K562 (cell line): ENCODE data around the gene CEACAM18. TPM values are rescaled to one million over a fixed set of nuclear protein-coding genes. Genes with fewer than 3 reads are reported as not detected.

Source experiments
- CBX5 ChIP-seq: IDR thresholded peaks from 2 replicates; pipeline ENCODE4 v1.6.1; 2014; ENCODE audit warnings: low read depth, borderline replicate concordance
- CHCHD3 ChIP-seq: fragments of 250-450 bp; sonication (Bioruptor Pico); IDR thresholded peaks from 2 replicates; pipeline ENCODE4 v2.1.2; 2022; ENCODE audit warnings: mild to moderate bottlenecking
- E2F5 ChIP-seq: sonication (generic); formaldehyde crosslinking; IDR thresholded peaks from 2 replicates; pipeline ENCODE4 v1.8.0; 2022; ENCODE audit warnings: mild to moderate bottlenecking, missing genetic modification reagents
- ERF ChIP-seq: fragments of 450-650 bp; formaldehyde crosslinking; IDR thresholded peaks from 2 replicates; pipeline ENCODE4 v1.4.0; 2020; ENCODE audit warnings: mild to moderate bottlenecking, mixed read lengths
- GABPB2 ChIP-seq: fragments of 250-450 bp; sonication (Bioruptor Pico); conservative IDR thresholded peaks from 2 replicates; pipeline ENCODE4 v1.5.1; 2021; ENCODE audit warnings: mild to moderate bottlenecking
- HDAC1 ChIP-seq, 2 experiments: fragments of 450-650 bp; IDR thresholded peaks; 2 replicates each; pipeline ENCODE4 v1.6.1; 2016 to 2017; ENCODE audit warnings: inconsistent platforms in 1 of 2, mild to moderate bottlenecking in 1 of 2, moderate library complexity in 1 of 2
- HLTF ChIP-seq: fragments of 450-650 bp; IDR thresholded peaks from 2 replicates; pipeline ENCODE4 v1.6.1; 2016
- HMGN3 ChIP-seq: IDR thresholded peaks from 2 replicates; pipeline ENCODE4 v1.6.1; 2011; ENCODE audit warnings: borderline replicate concordance, low read depth, mild to moderate bottlenecking, mixed read lengths, low read length; ENCODE audit not compliant: insufficient read length; ENCODE audit errors: extremely low read depth
- KAT7 ChIP-seq: sonication (generic); formaldehyde crosslinking; IDR thresholded peaks from 2 replicates; pipeline ENCODE4 v1.8.0; 2022; ENCODE audit warnings: missing genetic modification reagents, mild to moderate bottlenecking, borderline replicate concordance
- MBD2 ChIP-seq: sonication (generic); IDR thresholded peaks from 2 replicates; pipeline ENCODE4 v1.6.1; 2016; ENCODE audit warnings: low read depth, borderline replicate concordance
- MIER1 ChIP-seq: fragments of 450-650 bp; IDR thresholded peaks from 2 replicates; pipeline ENCODE4 v1.6.1; 2016; ENCODE audit warnings: antibody characterized with exemption, mild to moderate bottlenecking, low read depth
- MYC ChIP-seq, 2 experiments: fragments of 250-450 bp in 1 of 2; sonication (Bioruptor Pico) in 1 of 2; IDR thresholded peaks; 2 replicates each; pipeline versions ENCODE4 v1.5.1 to v1.6.1; 2012 to 2021; ENCODE audit warnings: low read depth in 2 of 2, borderline replicate concordance in 1 of 2, improper control_type of control experiment in 1 of 2, low read length in 1 of 2, mild to moderate bottlenecking in 1 of 2, moderate library complexity in 1 of 2
- OTX1 ChIP-seq: fragments of 450-650 bp; formaldehyde crosslinking; IDR thresholded peaks from 2 replicates; pipeline ENCODE4 v1.4.0; 2022; ENCODE audit warnings: mild to moderate bottlenecking
- PHB2 ChIP-seq: fragments of 450-650 bp; IDR thresholded peaks from 2 replicates; pipeline ENCODE4 v1.6.1; 2017; ENCODE audit warnings: low read depth
- POLR2B ChIP-seq: fragments of 450-650 bp; IDR thresholded peaks from 2 replicates; pipeline ENCODE4 v1.6.1; 2018; ENCODE audit warnings: low read depth; ENCODE audit not compliant: partially characterized antibody
- SPI1 ChIP-seq: IDR thresholded peaks from 2 replicates; pipeline ENCODE4 v1.6.1; 2011; ENCODE audit warnings: low read depth, low read length, control low read depth, borderline replicate concordance
- TAF7 ChIP-seq: fragments of 450-650 bp; IDR thresholded peaks from 2 replicates; pipeline ENCODE4 v1.6.1; 2016; ENCODE audit warnings: missing genetic modification characterization, missing compliant biosample characterization
- ZBTB7A ChIP-seq: IDR thresholded peaks from 2 replicates; pipeline ENCODE4 v1.6.1; 2011; ENCODE audit warnings: low read depth, mild to moderate bottlenecking, low read length, moderate library complexity, borderline replicate concordance; ENCODE audit not compliant: control insufficient read depth
- ZNF253 ChIP-seq: fragments of 250-450 bp; sonication (Bioruptor Pico); conservative IDR thresholded peaks from 2 replicates; pipeline ENCODE4 v1.6.1; 2021; ENCODE audit warnings: mild to moderate bottlenecking
- ZNF507 ChIP-seq: conservative IDR thresholded peaks from 2 replicates; pipeline ENCODE4 v1.6.1; 2017; ENCODE audit warnings: missing genetic modification characterization, missing compliant biosample characterization
- polyA plus RNA-seq, 8 experiments: library from polyadenylated mRNA; depleted of rRNA in 4 of 8; stranded (reverse) in 5 of 8; unstranded in 3 of 8; fragments of >200 nt; fragmentation: Nextera tagmentation in 2 of 8; fragmentation: Illumina TruSeq in 1 of 8; extraction: Ambion mirVana in 2 of 8; extraction: Trizol in 1 of 8; gene quantifications; 2 replicates each; pipeline versions ENCODE4 v1.2.1 to v1.2.3, GENCODE V29; 2011 to 2014; ENCODE audit warnings: inconsistent platforms in 1 of 8, missing spikeins in 1 of 8
- total RNA-seq, 7 experiments: library from RNA; depleted of rRNA in 6 of 7; stranded (reverse); fragments of >200 nt in 6 of 7; fragmentation: Illumina TruSeq in 2 of 7; extraction: Trizol in 2 of 7; gene quantifications; 2 replicates each; pipeline versions ENCODE4 v1.2.1 to v1.2.3, GENCODE V29; 2011 to 2021; ENCODE audit warnings: low replicate concordance in 1 of 7
- TF ChIP-seq, protein P1 (sequence below): sonication (generic); formaldehyde crosslinking; IDR thresholded peaks from 2 replicates; pipeline ENCODE4 v1.8.0; 2022; ENCODE audit warnings: missing genetic modification reagents, mild to moderate bottlenecking, moderate library complexity, borderline replicate concordance
- TF ChIP-seq, protein P2 (sequence below), 2 experiments: fragments of 450-650 bp in 1 of 2; IDR thresholded peaks; 2 replicates each; pipeline ENCODE4 v1.6.1; 2011 to 2017; ENCODE audit warnings: low read depth in 2 of 2, antibody characterized with exemption in 1 of 2, borderline replicate concordance in 1 of 2, low read length in 1 of 2, mild to moderate bottlenecking in 1 of 2, mixed read lengths in 1 of 2; ENCODE audit not compliant: control insufficient read depth in 1 of 2

Gene CEACAM18
- total and polyA plus RNA-seq, 9 of the 15 experiments (the other 6 are each of a cell fraction or from before 2014, with no cell fraction given), result 0.08 to 0.24 (median 0.15) TPM; not detected in 3

DNA sequence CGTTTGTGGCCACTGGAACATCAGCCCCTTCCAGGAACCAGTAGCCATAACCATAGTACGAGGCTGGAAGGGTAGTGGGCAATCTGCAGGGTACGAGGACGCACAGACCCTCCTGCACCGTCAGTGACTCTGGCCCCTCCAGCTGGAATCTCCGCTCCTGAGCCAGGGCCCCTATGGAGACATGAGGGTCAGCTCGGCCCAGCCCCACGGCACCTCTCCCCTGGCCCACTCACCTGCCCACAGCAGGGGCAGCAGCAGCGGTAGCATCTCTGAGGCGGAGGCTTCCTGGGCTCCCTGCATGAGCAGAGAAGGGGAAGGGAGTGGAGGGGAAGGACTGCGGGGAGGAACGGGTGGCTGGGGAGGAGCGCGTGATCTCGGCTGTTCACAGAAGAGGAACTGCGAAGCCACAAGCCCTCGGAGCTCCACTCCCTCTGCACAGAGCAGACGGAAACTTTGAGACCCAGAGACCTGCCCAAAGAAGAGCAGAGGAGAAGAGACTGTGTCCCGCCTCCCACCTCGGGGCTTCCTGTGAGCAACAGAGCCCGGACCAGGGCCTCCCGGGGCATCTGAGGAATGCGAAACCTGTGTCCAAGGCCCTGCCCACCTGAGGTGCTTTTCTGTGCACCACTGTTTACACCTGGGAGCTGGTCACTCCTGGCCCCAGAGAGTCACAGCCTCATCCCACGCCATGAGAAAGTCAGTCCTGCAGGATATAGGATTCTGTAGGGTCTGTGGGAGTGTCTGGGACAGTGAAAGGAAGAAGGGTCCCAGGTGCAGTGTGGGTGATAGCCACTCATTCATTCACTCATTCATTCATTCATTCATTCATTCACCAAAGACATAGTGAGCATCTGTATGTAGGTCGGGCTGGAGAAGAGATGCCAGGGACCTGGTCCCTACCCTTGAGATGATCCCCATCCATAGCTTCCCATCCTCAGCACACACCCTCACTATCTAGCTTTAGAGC is 53.3 kb downstream of the CEACAM18 start, which contains the start of gene SIGLEC6 (continued):
- TF ChIP-seq E2F5 (no peak), ZNF253 (CRISPR knock-in tag) (no peak), HDAC1 (IDR thresholded peaks at IDR 0.05) (no peak), POLR2B (no peak), GABPB2 (CRISPR knock-in tag) (no peak), MYC (IDR thresholded peaks at IDR 0.05; ENCODE audit: low read depth, low read length) (peak; percentile 68; the same call in 1 of the 2 replicates), MYC (CRISPR knock-in tag; IDR thresholded peaks at IDR 0.05; ENCODE audit: borderline replicate concordance, low read depth) (peak; percentile 45; the same call in 1 of the 2 replicates), KAT7 (no peak), OTX1 (CRISPR knock-in tag) (no peak), ZNF507 (no peak), HLTF (no peak), MIER1 (no peak), MBD2 (no peak), CHCHD3 (CRISPR knock-in tag) (no peak), ERF (CRISPR knock-in tag) (no peak), HMGN3 (no peak), TAF7 (0 out of 2 replicates have a peak, but pooled peaks have one; percentile 26), ZBTB7A (no peak), CBX5 (no peak), SPI1 (peak; percentile 96), PHB2 (no peak)
- TF ChIP-seq, protein P1, sequence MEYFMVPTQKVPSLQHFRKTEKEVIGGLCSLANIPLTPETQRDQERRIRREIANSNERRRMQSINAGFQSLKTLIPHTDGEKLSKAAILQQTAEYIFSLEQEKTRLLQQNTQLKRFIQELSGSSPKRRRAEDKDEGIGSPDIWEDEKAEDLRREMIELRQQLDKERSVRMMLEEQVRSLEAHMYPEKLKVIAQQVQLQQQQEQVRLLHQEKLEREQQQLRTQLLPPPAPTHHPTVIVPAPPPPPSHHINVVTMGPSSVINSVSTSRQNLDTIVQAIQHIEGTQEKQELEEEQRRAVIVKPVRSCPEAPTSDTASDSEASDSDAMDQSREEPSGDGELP (CRISPR knock-in tag), result peak; percentile 43
- TF ChIP-seq, protein P2, sequence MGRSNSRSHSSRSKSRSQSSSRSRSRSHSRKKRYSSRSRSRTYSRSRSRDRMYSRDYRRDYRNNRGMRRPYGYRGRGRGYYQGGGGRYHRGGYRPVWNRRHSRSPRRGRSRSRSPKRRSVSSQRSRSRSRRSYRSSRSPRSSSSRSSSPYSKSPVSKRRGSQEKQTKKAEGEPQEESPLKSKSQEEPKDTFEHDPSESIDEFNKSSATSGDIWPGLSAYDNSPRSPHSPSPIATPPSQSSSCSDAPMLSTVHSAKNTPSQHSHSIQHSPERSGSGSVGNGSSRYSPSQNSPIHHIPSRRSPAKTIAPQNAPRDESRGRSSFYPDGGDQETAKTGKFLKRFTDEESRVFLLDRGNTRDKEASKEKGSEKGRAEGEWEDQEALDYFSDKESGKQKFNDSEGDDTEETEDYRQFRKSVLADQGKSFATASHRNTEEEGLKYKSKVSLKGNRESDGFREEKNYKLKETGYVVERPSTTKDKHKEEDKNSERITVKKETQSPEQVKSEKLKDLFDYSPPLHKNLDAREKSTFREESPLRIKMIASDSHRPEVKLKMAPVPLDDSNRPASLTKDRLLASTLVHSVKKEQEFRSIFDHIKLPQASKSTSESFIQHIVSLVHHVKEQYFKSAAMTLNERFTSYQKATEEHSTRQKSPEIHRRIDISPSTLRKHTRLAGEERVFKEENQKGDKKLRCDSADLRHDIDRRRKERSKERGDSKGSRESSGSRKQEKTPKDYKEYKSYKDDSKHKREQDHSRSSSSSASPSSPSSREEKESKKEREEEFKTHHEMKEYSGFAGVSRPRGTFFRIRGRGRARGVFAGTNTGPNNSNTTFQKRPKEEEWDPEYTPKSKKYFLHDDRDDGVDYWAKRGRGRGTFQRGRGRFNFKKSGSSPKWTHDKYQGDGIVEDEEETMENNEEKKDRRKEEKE (IDR thresholded peaks at IDR 0.05; ENCODE audit: borderline replicate concordance in 1 of 2, control insufficient read depth in 1 of 2, low read depth in 2 of 2, low read length in 1 of 2), result no peak
